ENCODE measurements around the gene SCEL. TPM values are rescaled to one million over a fixed set of nuclear protein-coding genes. Genes with fewer than 3 reads are reported as not detected.
A peak's percentile ranks its signal among the peaks of the same experiment; 100 is the strongest.

The SCEL gene
- total RNA-seq, 1 experiment from 2014 or later = 2.8 TPM

- POLR2A ChIA-PET = no interaction called here
- no peak for DNase-seq
- Histone ChIP-seq H3K27me3 (replicated peaks; ENCODE audit: control insufficient read depth, insufficient read depth, low read length) (no peaks in the 10 kb centered on the region), H3K9me3 (no peaks in the 10 kb centered on the region; the same call in 1 of the 2 replicates), H3K36me3 (ENCODE audit: control insufficient read depth, insufficient read depth, low read length) (no peaks in the 10 kb centered on the region), H3K4me3 (ENCODE audit: low read depth, low read length) (no peak overlapping the region), H3K4me1 (peaks cover 18% of the 10 kb centered on the region)
- Mint-ChIP-seq H3K27me3 (ENCODE audit: insufficient read depth, unreplicated experiment) (no peaks in the 10 kb centered on the region), H3K27ac (ENCODE audit: unreplicated experiment) (no peak overlapping the region), H3K36me3 (ENCODE audit: insufficient read depth, unreplicated experiment) (no peaks in the 10 kb centered on the region), H3K4me1 (ENCODE audit: low read depth, unreplicated experiment) (peaks cover 19% of the 10 kb centered on the region), H3K4me3 (ENCODE audit: unreplicated experiment) (no peak overlapping the region), H3K9me3 (ENCODE audit: unreplicated experiment) (no peaks in the 10 kb centered on the region)
- no TSS peak for BruUV-seq (replicated peaks)
- CTCF ChIA-PET = no interaction called here
- no peak for TF ChIP-seq CTCF (IDR thresholded peaks at IDR 0.05; ENCODE audit: insufficient read depth in 1 of 2, low read depth in 1 of 2, low read length in 1 of 2, severe bottlenecking in 1 of 2, unreplicated experiment in 1 of 2)
- intact Hi-C loops (cut with micrococcal nuclease; ENCODE audit: unreplicated experiment) = no loop called here
Measured at GRCh38 chr13:77530875-77531274, 4.6 kb upstream of the SCEL start.

GRCh38 chr13:77532983-77533382, 2.5 kb upstream of the SCEL start:
- peaks cover 35% of the 10 kb centered on the region for H3K4me1 ChIP-seq
- H3K27me3 Mint-ChIP-seq (ENCODE audit: insufficient read depth, unreplicated experiment) = no peaks in the 10 kb centered on the region
- H3K4me3 Mint-ChIP-seq (ENCODE audit: unreplicated experiment) = no peak overlapping the region
- no peaks in the 10 kb centered on the region for H3K36me3 Mint-ChIP-seq (ENCODE audit: insufficient read depth, unreplicated experiment)
- DNase-seq = no peak
- no TSS peak for BruUV-seq (replicated peaks)
- no peaks in the 10 kb centered on the region for H3K36me3 ChIP-seq (ENCODE audit: control insufficient read depth, insufficient read depth, low read length)
- no peak overlapping the region for H3K4me3 ChIP-seq (ENCODE audit: low read depth, low read length)
- ChIA-PET CTCF (no interaction called here), POLR2A (no interaction called here)
- H3K9me3 ChIP-seq = no peaks in the 10 kb centered on the region; the same call in 1 of the 2 replicates
- H3K4me1 Mint-ChIP-seq (ENCODE audit: low read depth, unreplicated experiment) = peaks cover 19% of the 10 kb centered on the region
- H3K27me3 ChIP-seq (replicated peaks; ENCODE audit: control insufficient read depth, insufficient read depth, low read length) = no peaks in the 10 kb centered on the region
- intact Hi-C loops (cut with micrococcal nuclease; ENCODE audit: unreplicated experiment) = no loop called here
- H3K9me3 Mint-ChIP-seq (ENCODE audit: unreplicated experiment) = no peaks in the 10 kb centered on the region
- H3K27ac Mint-ChIP-seq (ENCODE audit: unreplicated experiment) = no peak overlapping the region
- no peak for TF ChIP-seq CTCF (IDR thresholded peaks at IDR 0.05; ENCODE audit: insufficient read depth in 1 of 2, low read depth in 1 of 2, low read length in 1 of 2, severe bottlenecking in 1 of 2, unreplicated experiment in 1 of 2)

- BruUV-seq (replicated peaks) = no TSS peak
- no peak for DNase-seq
- peaks cover 35% of the 10 kb centered on the region for H3K4me1 ChIP-seq
- CTCF ChIA-PET = no interaction called here
- Mint-ChIP-seq H3K27me3 (ENCODE audit: insufficient read depth, unreplicated experiment) (no peaks in the 10 kb centered on the region), H3K27ac (ENCODE audit: unreplicated experiment) (peak overlapping the region; percentile 43), H3K9me3 (ENCODE audit: unreplicated experiment) (no peaks in the 10 kb centered on the region), H3K36me3 (ENCODE audit: insufficient read depth, unreplicated experiment) (no peaks in the 10 kb centered on the region), H3K4me1 (ENCODE audit: low read depth, unreplicated experiment) (peaks cover 19% of the 10 kb centered on the region), H3K4me3 (ENCODE audit: unreplicated experiment) (no peak overlapping the region)
- POLR2A ChIA-PET = no interaction called here
- no peaks in the 10 kb centered on the region; the same call in 1 of the 2 replicates for H3K9me3 ChIP-seq
- no peaks in the 10 kb centered on the region for H3K36me3 ChIP-seq (ENCODE audit: control insufficient read depth, insufficient read depth, low read length)
- H3K4me3 ChIP-seq (ENCODE audit: low read depth, low read length) = no peak overlapping the region
- TF ChIP-seq CTCF (IDR thresholded peaks at IDR 0.05; ENCODE audit: insufficient read depth in 1 of 2, low read depth in 1 of 2, low read length in 1 of 2, severe bottlenecking in 1 of 2, unreplicated experiment in 1 of 2) = no peak
- H3K27me3 ChIP-seq (replicated peaks; ENCODE audit: control insufficient read depth, insufficient read depth, low read length) = no peaks in the 10 kb centered on the region
- intact Hi-C loops (cut with micrococcal nuclease; ENCODE audit: unreplicated experiment) = no loop called here
Measured at GRCh38 chr13:77533875-77534788, 1.4 kb upstream of the SCEL start.

Data from Caco-2 (cell line).